ENCODE measurements around the gene SPATA24.
A peak's percentile ranks its signal among the peaks of the same experiment; 100 is the strongest.
"Not testable (repeated sequence)": the region's sequence is repeated elsewhere in the genome, so short reads cannot be mapped to it uniquely, and the experiment has no call there.

SPATA24 gene

DNA sequence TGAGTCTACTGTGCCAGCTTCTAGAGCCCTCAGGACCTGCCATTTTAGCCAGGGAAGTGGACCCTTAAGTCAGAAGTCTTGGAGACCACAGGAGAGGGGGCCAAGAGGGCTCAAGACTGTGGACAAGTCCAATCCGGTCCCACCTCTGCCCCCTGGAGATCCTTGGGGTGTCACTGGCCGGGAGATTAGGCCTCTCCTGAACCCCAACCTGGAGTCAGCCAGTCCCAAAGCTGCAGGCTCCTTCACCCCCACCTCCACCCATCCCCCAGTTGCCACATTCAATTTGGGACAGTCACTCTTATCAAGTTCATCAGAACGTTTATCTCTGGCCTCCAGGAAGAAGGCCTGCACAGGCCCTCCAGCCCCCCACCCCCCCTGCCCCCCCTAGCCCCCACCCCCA lies 21.1 kb downstream of the SPATA24 start:
- peak; percentile 14 for DNase-seq

DNA sequence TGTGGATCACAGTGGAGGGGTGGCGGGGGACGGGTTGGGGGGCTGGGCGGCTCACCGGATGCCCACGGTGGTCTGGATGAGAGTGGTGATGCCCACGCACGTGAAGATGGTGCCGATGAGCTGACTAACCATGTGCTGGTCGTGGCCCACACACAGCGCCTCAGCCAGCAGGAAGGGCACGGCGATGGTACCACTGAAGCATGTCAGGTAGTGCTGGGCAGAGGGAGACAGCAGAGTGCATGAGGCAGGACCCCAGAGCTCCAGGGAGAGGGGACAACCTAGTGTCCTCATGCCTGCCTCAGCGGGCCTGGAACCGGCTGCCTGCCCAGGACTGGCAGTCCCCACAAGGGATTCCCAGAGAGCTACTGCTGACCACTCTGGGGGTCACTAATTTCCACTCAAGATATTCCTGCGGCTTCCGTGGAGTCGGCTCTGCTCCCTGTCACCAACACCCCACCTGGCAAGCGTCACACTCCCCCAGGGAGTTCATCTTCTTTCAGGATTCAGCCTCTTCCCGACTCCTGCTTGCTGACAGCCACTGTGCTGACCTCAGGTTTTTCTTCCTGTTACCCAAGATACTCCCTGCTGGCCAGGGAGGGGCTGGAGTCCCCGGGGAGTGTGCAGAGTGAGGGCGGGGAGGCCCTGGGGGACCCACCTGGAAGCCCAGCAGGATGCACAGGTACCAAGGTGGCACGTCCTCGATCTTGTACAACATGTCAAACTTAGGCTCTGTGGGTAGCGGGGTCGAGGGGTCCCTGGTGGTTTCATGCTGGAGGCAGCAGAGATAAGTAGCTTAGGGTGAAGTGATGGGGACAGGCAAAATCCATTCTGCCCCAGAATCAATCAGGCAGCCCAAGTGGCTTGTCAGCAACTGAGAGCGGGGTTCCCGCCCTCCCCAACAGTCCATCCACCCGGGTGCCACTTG lies 21.8 kb downstream of the SPATA24 start:
- peak; percentile 17 for DNase-seq

DNA sequence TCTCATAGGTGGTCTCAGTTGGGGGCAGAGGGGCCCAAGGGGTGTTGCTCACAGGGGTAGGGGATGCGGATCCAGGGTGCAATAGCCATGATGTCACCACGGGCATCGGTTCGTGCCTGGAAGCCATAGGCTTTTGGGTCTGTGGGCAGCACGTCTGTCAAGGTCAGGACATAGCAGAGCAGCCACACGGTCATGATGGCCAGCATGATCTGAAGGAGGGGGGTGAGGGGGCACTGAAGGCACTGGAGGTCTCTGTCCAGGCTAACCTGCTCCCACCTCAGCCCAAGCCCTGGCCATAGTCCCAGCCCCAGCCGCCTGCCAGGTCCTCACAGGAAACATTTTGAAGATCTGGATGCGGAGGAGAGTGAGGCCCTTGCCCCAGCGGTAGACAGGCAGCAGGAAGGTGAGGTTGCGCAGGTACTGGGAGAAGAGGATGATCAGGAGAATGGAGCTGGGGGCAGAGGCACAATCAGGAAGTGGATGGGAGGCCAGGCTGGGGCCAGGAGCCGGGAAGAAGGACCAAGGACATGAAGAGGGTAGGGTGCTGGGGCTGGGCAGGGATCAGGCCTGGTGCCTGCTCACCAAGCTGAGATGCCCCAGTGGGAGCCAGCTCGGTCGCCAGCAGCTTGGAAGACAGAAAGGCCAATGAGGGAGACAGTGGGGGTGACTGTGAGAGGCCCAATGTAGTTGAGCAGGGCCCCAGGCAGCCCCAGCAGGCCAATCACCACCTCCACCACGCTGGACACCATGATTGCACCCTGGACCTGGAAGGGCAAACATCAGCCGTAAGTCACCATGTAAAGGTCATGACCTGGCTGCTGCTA lies 24.1 kb downstream of the SPATA24 start:
- no peak for DNase-seq

DNA sequence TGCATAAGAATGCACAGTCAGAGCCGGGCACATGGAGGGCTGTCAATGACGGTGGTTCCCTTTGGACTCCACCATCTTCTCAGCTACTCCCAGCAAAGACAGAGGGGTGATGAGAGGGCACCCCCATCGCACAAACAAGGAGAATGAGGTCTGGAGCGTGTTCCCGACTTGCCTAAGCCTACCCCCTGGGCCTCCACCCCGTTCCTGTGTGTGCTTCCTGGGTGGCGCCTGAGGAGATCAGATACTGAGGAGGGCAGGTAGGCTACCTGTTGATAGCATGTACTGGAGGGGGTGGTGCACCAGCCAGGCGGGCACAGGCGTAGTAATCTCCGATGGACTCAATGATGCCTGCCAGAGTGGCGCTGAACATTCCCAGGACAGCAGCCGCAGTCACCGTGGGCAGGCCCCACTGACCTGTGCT lies 24.9 kb downstream of the SPATA24 start:
- no peak for DNase-seq

DNA sequence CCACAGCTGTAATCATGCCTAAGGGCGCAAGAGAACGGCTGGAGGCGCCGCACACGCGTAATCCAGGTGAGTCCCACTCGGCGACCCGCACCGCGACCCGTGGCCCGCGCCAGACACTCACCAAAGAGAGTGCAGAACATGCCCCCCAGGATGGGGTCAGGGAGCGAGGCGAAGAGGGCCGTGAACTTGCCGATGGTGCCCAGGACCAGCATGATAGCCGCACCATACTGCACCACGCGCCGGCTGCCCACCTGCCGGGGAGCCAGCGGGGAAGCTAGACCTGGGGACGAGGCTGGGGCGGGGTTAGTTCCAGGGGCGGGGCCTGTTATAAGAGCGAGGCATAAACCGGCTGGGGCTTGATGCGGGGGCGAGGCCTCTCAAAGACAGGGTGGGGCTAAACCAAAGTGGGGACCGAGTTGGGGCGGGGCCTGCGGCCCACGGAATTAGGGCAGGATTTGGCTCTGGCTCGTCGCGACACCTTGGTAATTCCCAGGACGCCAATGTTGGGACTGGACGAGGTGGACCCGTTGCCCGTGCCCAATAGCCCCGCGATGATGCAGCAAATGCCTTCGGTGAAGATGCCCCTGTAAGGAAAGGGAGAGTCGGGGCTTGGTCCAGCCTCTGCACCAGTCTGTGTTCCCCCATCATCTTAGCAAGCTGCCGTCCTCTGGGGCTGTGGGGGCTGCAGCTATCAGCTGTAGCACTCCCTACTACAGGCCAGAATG lies 25.6 kb downstream of the SPATA24 start:
- DNase-seq: no peak

DNA sequence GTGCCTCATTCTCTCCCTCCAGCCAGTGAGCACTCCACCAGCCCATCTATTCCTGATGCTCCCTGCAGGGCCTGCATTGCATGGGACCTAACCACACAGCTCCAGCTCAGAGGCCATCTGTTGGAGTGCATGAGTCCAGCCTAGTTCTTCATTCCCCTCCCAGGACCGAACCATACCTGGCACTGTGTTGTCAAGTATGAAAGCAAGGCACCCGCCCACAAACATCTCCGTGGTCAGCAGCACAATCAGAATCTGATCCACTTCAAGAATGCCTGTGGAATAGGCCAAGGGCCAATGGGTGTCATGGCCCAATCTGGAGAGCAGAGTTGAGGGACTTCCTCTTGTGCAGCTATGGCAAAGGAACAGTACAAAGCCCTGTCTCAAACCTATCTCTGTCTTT lies 26.7 kb downstream of the SPATA24 start:
- no peak for DNase-seq

DNA sequence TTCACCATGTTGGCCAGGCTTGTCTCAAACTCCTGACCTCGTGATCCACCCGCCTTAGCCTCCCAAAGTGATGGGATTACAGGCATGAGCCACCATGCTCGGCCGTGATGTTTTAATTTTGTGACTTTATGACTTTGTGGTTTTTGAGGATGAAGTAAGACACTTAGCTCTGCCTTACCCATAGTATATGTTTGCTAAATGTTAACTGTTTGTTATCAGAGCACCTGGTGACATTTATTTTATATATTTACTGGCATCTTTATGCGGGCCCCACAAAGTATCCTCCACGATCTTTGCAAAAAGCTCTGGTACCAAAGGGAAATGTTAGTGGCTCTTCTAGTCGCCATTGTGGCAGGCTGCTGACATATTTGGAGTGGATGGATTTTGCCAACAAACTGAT lies 27.5 kb downstream of the SPATA24 start:
- DNase-seq: no peak

DNA sequence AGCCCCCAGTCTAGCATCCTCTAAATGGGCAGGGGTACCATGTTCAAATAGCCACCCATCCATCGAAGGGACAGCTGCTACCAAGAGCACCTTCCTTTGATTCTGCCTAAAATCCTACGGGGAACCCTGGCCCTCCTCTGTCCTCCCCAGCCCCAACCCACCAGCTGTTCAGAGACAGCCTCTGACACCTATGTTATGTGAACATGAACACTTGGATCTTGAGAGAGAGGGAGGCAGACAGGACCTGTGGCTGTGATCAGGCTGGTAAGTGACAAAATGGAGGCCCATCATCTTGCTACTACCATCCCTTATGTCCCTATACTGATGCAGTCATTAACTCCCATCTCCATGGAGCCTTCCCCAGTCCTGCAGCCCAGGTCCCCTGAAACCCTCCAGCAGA lies 29.0 kb downstream of the SPATA24 start:
- no peak for DNase-seq

DNA sequence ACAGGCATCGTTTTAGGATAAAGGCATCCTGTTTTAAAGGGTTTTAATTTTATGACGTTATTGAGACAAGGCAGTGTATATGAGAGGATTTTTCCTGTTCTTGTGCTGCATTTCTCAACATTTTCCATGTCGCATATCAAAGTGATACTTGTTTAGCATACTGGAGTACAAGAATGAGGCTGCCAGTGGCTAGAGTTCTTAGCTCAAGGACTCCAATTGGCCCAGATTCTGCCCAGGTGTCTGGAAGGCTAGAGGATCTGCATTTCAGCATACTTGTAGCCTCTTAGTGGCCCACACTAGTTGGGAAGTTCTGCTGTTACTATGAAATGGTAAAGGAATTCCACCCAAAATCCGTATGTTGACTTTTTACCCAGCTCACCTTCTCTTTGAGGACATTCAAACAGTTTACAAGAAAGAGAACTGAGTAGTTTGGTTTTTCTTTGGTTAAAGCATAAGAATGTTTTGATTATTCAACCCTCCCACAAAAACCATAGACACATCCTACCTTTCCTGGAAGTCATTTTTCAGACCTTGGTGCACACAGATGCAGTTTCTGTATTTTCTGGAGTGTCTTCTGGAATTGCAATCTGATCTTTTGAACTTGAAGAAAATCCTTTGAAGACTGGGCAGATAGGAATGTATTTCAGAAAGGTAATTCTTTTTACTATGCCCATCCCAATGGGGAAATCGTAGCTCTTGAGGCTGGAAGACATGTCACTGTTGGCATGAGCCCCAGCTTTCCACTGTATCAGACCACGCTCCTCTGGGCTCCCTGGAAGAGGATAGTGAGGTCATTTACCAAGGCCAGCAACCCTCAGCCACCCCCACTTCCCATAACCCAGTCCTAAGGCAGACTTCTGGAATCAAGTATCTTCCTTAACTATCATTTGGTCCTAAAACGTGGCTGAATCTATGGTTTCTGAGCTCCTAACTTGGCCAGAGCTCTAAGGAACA lies 32.1 kb downstream of the SPATA24 start:
- peak; percentile 36 for DNase-seq

DNA sequence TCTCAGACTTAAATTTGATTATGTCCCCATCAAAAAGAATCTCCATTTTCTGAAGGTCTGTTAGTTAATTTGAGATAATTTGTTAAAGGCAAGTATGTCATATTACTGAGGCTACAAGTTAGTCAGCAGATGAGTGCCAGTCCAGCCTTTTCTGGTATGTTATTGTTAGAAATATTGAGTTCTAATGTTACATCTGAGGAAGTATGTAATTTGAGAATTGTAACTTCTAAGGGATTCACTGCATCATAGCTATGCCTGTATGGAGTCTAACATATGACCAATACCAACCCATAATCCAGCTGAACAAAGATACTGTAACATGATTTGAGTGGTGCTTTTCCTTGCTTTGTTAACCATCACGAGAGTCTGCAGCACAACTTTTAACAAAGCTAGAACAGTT lies 34.7 kb downstream of the SPATA24 start:
- no peak for DNase-seq

DNA sequence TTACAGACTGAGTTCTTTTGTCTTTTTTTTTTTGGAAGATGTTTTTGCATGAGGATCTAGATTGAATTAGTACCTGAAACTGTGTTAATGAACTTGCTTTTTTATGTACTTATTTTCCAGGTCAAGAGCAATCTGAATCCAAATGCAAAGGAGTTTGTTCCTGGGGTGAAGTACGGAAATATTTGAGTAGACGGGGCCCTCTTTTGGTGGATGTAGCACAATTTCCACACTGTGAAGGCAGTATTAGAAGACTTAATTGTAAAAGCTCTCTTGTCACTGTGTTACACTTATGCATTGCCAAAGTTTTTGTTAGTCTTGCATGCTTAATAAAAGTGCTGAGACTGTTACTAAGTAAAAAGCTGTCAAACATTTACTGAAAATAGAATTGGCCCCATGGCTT lies 35.3 kb downstream of the SPATA24 start:
- no peak for DNase-seq

DNA sequence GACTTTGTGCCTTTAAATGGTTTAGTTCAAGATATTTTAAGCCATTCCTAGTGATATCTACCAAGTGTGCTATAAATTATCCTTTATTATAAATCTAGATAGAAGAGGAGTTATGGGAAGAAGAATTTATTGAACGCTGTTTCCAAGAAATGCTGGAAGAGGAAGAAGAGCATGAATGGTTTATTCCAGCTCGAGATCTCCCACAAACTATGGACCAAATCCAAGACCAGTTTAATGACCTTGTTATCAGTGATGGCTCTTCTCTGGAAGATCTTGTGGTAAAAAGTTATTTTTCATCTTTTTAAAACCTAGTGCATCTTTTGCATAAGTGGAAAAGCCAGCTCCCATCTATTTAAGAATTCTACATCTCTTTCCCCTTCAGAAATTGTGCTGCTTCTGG lies 39.4 kb downstream of the SPATA24 start:
- DNase-seq: no peak

DNA sequence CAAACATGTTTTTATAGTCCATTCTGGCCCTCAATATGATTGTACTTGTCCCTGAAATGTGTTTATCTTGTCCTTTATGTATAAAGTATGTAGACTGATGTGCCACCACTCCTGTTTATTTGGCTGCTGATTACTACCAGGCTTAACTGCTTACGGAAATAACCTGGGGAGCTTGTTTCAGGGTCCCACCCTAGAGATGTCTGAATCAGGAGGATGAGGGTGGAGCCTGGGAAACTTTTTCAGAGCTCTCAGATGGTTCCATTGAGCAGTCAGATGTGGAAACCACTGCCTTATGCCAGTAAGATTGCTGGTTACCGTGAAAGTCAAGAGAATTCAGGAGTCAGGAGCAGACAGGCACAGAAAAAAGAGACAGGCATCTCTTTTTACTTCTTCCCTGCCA lies 40.0 kb downstream of the SPATA24 start:
- no peak for DNase-seq

DNA sequence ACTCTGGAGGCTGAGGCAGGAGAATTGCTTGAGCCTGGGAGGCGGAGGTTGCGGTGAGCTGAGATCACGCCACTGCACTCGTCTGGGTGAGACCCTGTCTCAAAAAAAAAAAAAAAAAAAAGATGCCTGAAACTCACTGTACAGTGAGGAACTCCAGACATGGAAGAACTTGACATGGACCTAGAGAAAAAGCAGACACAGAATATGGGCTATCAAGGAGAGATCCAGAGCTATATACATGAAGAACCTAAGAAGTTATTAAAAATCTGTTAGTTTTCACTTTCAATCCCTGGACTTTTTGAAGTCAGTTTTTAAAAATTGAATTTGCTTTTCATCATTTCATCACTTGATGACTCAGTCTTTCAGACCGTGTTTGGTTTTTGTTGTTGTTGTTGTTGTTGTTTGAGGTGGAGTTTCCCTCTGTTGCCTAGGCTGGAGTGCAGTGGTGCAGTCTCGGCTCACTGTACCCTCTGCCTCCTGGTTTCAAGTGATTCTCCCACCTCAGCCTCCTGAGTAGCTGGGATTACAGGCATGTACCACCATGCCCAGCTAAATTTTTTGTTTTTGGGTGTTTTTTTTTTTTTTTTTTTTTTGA lies 42.0 kb downstream of the SPATA24 start:
- no peak for DNase-seq

DNA sequence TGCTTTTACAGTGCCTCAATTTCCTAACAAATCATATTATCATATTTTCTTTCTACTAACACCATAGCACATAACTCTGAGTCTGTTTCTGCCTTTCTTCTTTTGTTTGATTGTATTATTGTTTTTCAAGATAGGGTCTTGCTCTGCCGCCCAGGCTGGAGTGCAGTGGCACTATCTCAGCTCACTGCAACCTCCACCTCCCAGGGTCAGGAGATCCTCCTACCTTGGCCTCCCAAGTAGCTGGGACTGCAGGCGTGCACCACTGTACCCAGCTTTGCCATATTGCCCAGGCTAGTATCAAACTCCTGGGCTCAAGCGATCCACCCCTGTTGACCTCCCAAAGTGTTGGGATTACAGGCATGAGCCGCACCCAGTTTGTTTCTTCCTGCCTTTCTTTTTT lies 43.5 kb downstream of the SPATA24 start:
- DNase-seq: no peak

DNA sequence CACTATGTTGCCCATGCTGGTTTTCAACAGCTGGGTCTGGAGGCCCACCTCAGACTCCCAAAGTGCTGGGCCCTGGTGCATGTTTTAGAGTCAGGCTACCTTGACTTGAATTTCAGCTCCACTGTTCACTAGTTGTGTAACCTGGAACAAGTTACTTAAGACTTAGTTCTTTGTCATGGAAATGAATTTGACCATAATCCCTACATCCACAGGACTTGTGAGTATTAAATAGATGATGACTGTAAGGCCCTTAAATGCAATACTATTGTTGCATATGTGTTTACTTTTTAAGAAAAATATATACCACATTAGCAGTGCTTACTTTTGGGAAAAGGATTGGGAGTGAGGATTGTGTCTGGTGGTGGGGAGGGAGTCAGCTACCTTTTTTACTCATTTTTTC lies 45.8 kb downstream of the SPATA24 start:
- DNase-seq: no peak

DNA sequence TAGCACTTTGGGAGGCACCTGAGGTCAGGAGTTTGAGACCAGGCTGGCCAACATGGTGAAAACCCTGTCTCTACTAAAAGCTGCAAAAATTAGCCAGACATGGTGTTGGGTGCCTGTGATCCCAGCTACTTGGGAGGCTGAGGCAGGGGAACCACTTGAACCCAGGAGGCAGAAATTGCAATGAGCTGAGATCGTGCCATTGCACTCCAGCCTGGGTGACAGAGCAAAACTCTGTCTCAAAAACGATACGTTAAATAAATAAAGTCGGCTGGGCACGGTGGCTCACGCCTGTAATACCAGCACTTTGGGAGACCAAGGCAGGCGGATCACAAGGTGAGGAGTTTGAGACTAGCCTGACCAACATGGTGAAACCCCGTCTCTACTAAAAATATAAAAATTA lies 48.0 kb downstream of the SPATA24 start:
- not testable (repeated sequence) for DNase-seq

DNA sequence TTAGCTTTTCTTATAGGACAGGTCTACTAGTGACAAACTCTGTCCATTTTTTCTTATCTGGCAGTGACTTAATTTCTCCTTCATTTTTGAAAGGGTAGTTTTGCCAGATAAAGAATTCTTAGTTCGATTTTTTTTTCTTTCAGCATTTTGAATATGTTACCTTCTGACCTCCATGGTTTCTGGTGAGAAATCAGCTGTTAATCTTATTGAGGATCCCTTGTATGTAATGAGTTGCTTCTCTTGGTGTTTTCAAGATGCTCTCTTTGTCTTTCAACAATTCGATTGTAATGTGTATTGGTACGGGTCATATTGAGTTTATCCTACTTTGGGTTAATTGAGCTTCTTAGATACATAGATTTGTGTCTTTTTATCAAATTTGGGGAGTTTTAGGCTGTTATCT lies 49.7 kb downstream of the SPATA24 start:
- DNase-seq: no peak

DNA sequence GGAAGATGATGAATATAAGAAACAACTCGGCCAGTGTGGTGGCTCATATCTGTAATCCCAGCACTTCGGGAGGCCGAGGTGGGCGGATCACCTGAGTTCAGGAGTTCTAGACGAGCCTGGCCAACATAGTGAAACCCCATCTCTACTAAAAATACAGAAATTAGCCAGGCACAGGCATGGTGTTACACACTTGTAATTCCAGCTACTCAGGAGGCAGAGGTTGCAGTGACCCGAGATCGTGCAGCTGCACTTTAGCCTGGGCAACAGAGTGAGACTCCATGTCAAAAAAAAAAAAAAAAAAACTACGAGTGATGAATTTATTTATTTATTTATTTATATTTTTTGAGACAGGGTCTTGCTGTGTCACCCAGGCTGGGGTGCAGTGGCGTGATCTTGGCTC lies 56.0 kb downstream of the SPATA24 start:
- DNase-seq: not testable (repeated sequence)
